Measurements from ENCODE around the gene ITGA3.

DNA sequence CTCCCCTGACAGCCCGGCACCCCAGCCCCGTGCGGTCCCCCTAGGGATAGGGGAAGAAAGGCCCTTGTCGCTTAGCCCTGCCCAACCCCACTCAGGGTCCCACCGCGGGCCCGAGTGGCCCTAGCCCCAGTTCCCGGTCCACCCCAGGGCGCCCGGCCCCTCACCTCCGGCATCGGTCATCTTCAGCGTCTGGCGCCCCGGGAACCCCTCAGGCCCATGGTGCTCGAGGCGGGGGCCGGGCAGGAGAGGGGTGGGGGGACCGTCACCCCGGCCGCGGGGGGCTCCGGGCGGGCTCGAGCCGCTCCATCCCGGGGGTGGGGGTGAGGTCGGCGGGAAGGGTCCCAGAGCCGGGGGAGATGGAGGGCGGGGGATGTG lies 73.4 kb downstream of the ITGA3 start:
- TF ChIP-seq JUND (IDR thresholded peaks at IDR 0.05) (no peak), CTCF (IDR thresholded peaks at IDR 0.05 in 2 of 3, conservative IDR thresholded peaks at IDR 0.05 in 1 of 3; ENCODE audit: borderline replicate concordance in 1 of 3, insufficient read depth in 1 of 3, low read depth in 2 of 3, low read length in 2 of 3) (no peak), SP1 (IDR thresholded peaks at IDR 0.05; ENCODE audit: low read depth) (no peak), EZH2 (IDR thresholded peaks at IDR 0.05) (no peak), ZBTB33 (IDR thresholded peaks at IDR 0.05; ENCODE audit: extremely low read depth, insufficient replicate concordance, low read length) (no peak)
